T-helper 17 cell (primary cell): ENCODE measurements around the gene FAM107A. TPM values are rescaled to one million over a fixed set of nuclear protein-coding genes. Genes with fewer than 3 reads are reported as not detected.
A peak's percentile ranks its signal among the peaks of the same experiment; 100 is the strongest.

Experiments used
- ATAC-seq: fragments of 150-1000 bp; cut with Tn5 transposase; 2 replicates; pipeline ENCODE4 v1.10.0; 2021; ENCODE audit warnings: mild to moderate bottlenecking, moderate library complexity
- DNase-seq, 3 donors: peaks; one replicate each; pipeline versions ENCODE4 v3.0.0 to v3.0.0-alpha.2; 2020 to 2021
- H3K9me3 ChIP-seq: one replicate; pipeline ENCODE4 v1.7.0; 2013; ENCODE audit warnings: low read length, mild to moderate bottlenecking; ENCODE audit not compliant: control insufficient read depth, poor library complexity, severe bottlenecking
- H3K27ac Mint-ChIP-seq: one replicate; pipeline ENCODE4 v1.8.0; 2022; ENCODE audit warnings: mild to moderate bottlenecking, moderate library complexity, mixed read lengths
- H3K27me3 Mint-ChIP-seq: one replicate; pipeline ENCODE4 v1.8.0; 2022; ENCODE audit warnings: mixed read lengths
- H3K36me3 Mint-ChIP-seq: one replicate; pipeline ENCODE4 v1.8.0; 2022; ENCODE audit warnings: low read depth, mixed read lengths
- H3K4me1 Mint-ChIP-seq: one replicate; pipeline ENCODE4 v1.8.0; 2022; ENCODE audit warnings: mild to moderate bottlenecking, mixed read lengths
- H3K4me3 Mint-ChIP-seq: one replicate; pipeline ENCODE4 v1.8.0; 2022; ENCODE audit warnings: mild to moderate bottlenecking, moderate library complexity, mixed read lengths
- total RNA-seq, 4 donors: library from RNA in 2 of 4; stranded (reverse) in 2 of 4; gene quantifications; one replicate each; pipeline ENCODE4 v1.2.3 and lab custom pipeline; 2022 to 2026

The FAM107A gene
- total RNA-seq, 2 donors from 2014 or later, result not detected

GRCh38 chr3:58608648-58609047, 31.5 kb upstream of the FAM107A start:
- Mint-ChIP-seq H3K27me3 (no peaks in the 10 kb centered on the region), H3K4me1 (no peaks in the 10 kb centered on the region)

GRCh38 chr3:58607816-58608215, 30.6 kb upstream of the FAM107A start:
- no peak overlapping the region for H3K4me3 Mint-ChIP-seq
- no peaks in the 10 kb centered on the region for H3K36me3 Mint-ChIP-seq
- H3K27me3 Mint-ChIP-seq, result peaks cover 6% of the 10 kb centered on the region
- no peaks in the 10 kb centered on the region for H3K9me3 ChIP-seq
- ATAC-seq (no peak), DNase-seq (no peak)
- no peaks in the 10 kb centered on the region for H3K4me1 Mint-ChIP-seq
- no peak overlapping the region for H3K27ac Mint-ChIP-seq

More at GRCh38 chr3:58608648-58609047, 31.5 kb upstream of the FAM107A start:
- no peaks in the 10 kb centered on the region for H3K9me3 ChIP-seq
- no peak for ATAC-seq
- Mint-ChIP-seq H3K4me3 (no peak overlapping the region), H3K27ac (no peak overlapping the region), H3K36me3 (no peaks in the 10 kb centered on the region)
- DNase-seq, result no peak

- Mint-ChIP-seq H3K36me3 (no peaks in the 10 kb centered on the region), H3K4me3 (no peak overlapping the region), H3K4me1 (no peaks in the 10 kb centered on the region), H3K27me3 (peaks cover 14% of the 10 kb centered on the region), H3K27ac (no peak overlapping the region)
- ATAC-seq, result no peak
- no peaks in the 10 kb centered on the region for H3K9me3 ChIP-seq
- no peak for DNase-seq
Measured at GRCh38 chr3:58606693-58607092, 29.5 kb upstream of the FAM107A start.

GRCh38 chr3:58604031-58604430, 26.8 kb upstream of the FAM107A start:
- no peak for ATAC-seq
- H3K27ac Mint-ChIP-seq, result no peak overlapping the region

GRCh38 chr3:58603606-58604005, 26.4 kb upstream of the FAM107A start:
- Mint-ChIP-seq H3K27me3 (peaks cover 29% of the 10 kb centered on the region), H3K4me3 (no peak overlapping the region), H3K36me3 (no peaks in the 10 kb centered on the region), H3K4me1 (no peaks in the 10 kb centered on the region), H3K27ac (no peak overlapping the region)
- DNase-seq, result no peak
- no peak for ATAC-seq
- no peaks in the 10 kb centered on the region for H3K9me3 ChIP-seq

More at GRCh38 chr3:58604031-58604430, 26.8 kb upstream of the FAM107A start:
- H3K9me3 ChIP-seq, result no peaks in the 10 kb centered on the region
- Mint-ChIP-seq H3K36me3 (no peaks in the 10 kb centered on the region), H3K4me1 (no peaks in the 10 kb centered on the region), H3K4me3 (no peak overlapping the region), H3K27me3 (peaks cover 29% of the 10 kb centered on the region)
- DNase-seq, result no peak

- peaks cover 23% of the 10 kb centered on the region for H3K27me3 Mint-ChIP-seq
- H3K4me3 Mint-ChIP-seq, result no peak overlapping the region
- H3K4me1 Mint-ChIP-seq, result no peaks in the 10 kb centered on the region
- no peak overlapping the region for H3K27ac Mint-ChIP-seq
- DNase-seq (no peak), ATAC-seq (no peak)
- H3K36me3 Mint-ChIP-seq, result no peaks in the 10 kb centered on the region
- no peaks in the 10 kb centered on the region for H3K9me3 ChIP-seq
Measured at GRCh38 chr3:58597770-58598310, 20.6 kb upstream of the FAM107A start.

- Mint-ChIP-seq H3K4me3 (no peak overlapping the region), H3K4me1 (no peaks in the 10 kb centered on the region), H3K27ac (no peak overlapping the region), H3K27me3 (peaks cover 18% of the 10 kb centered on the region), H3K36me3 (no peaks in the 10 kb centered on the region)
- no peak for ATAC-seq
- DNase-seq, result no peak
- no peaks in the 10 kb centered on the region for H3K9me3 ChIP-seq
Measured at GRCh38 chr3:58596834-58597518, 19.8 kb upstream of the FAM107A start.

- ATAC-seq (no peak), DNase-seq (no peak)
- no peak overlapping the region for H3K27ac Mint-ChIP-seq
- no peaks in the 10 kb centered on the region for H3K36me3 Mint-ChIP-seq
- no peak overlapping the region for H3K4me3 Mint-ChIP-seq
- H3K27me3 Mint-ChIP-seq, result no peaks in the 10 kb centered on the region
- H3K4me1 Mint-ChIP-seq, result no peaks in the 10 kb centered on the region
- no peaks in the 10 kb centered on the region for H3K9me3 ChIP-seq
Measured at GRCh38 chr3:58594117-58594516, 16.9 kb upstream of the FAM107A start.

GRCh38 chr3:58591517-58592510, 14.6 kb upstream of the FAM107A start:
- peaks cover 20% of the 10 kb centered on the region for H3K27me3 Mint-ChIP-seq
- ATAC-seq, result no peak
- H3K27ac Mint-ChIP-seq, result no peak overlapping the region

GRCh38 chr3:58588030-58588614, 10.9 kb upstream of the FAM107A start:
- no peak overlapping the region for H3K27ac Mint-ChIP-seq
- DNase-seq (no peak), ATAC-seq (no peak)
- H3K27me3 Mint-ChIP-seq, result peaks cover 46% of the 10 kb centered on the region
- H3K36me3 Mint-ChIP-seq, result peaks cover 5% of the 10 kb centered on the region
- H3K9me3 ChIP-seq, result no peaks in the 10 kb centered on the region
- H3K4me3 Mint-ChIP-seq, result no peak overlapping the region
- H3K4me1 Mint-ChIP-seq, result peaks cover 19% of the 10 kb centered on the region

More at GRCh38 chr3:58591517-58592510, 14.6 kb upstream of the FAM107A start:
- H3K9me3 ChIP-seq, result no peaks in the 10 kb centered on the region
- Mint-ChIP-seq H3K4me3 (no peak overlapping the region), H3K4me1 (no peaks in the 10 kb centered on the region), H3K36me3 (no peaks in the 10 kb centered on the region)
- DNase-seq, result no peak

GRCh38 chr3:58586776-58587192, 9.6 kb upstream of the FAM107A start:
- peaks cover 47% of the 10 kb centered on the region for H3K27me3 Mint-ChIP-seq
- no peak for DNase-seq
- no peak overlapping the region for H3K4me3 Mint-ChIP-seq
- no peak for ATAC-seq
- peaks cover 5% of the 10 kb centered on the region for H3K36me3 Mint-ChIP-seq
- peaks cover 19% of the 10 kb centered on the region for H3K4me1 Mint-ChIP-seq
- H3K9me3 ChIP-seq, result no peaks in the 10 kb centered on the region
- H3K27ac Mint-ChIP-seq, result no peak overlapping the region

- H3K4me1 Mint-ChIP-seq, result peaks cover 19% of the 10 kb centered on the region
- no peak for ATAC-seq
- H3K27me3 Mint-ChIP-seq, result peaks cover 53% of the 10 kb centered on the region
Measured at GRCh38 chr3:58585994-58586393, 8.8 kb upstream of the FAM107A start.

More at GRCh38 chr3:58585994-58586393, 8.8 kb upstream of the FAM107A start:
- Mint-ChIP-seq H3K36me3 (peaks cover 5% of the 10 kb centered on the region), H3K4me3 (peak overlapping the region; percentile 92), H3K27ac (peak overlapping the region; percentile 3)
- H3K9me3 ChIP-seq, result no peaks in the 10 kb centered on the region
- no peak for DNase-seq
